ENCODE results near the gene CFAP100. TPM values are rescaled to one million over a fixed set of nuclear protein-coding genes. Genes with fewer than 3 reads are reported as not detected.

Gene CFAP100
- total RNA-seq, 1 donor from 2014 or later: not detected

GRCh38 chr3:126347543-126348161 is 47.1 kb upstream of the CFAP100 start:
- no peaks in the 10 kb centered on the region for H3K36me3 Mint-ChIP-seq (ENCODE audit: low read depth, unreplicated experiment)
- peaks cover 7% of the 10 kb centered on the region for H3K27me3 Mint-ChIP-seq (ENCODE audit: unreplicated experiment)
- no peaks in the 10 kb centered on the region for H3K4me1 Mint-ChIP-seq (ENCODE audit: unreplicated experiment)
- DNase-seq (ENCODE audit: low spot score): peak; percentile 2
- H3K9me3 Mint-ChIP-seq (ENCODE audit: unreplicated experiment): no peaks in the 10 kb centered on the region
- no peak for TF ChIP-seq CTCF (IDR thresholded peaks at IDR 0.05; ENCODE audit: unreplicated experiment)
- no peak overlapping the region for H3K4me3 Mint-ChIP-seq (ENCODE audit: unreplicated experiment)
- no peak overlapping the region for H3K27ac Mint-ChIP-seq (ENCODE audit: unreplicated experiment)

- Mint-ChIP-seq H3K27me3 (ENCODE audit: unreplicated experiment) (peaks cover 7% of the 10 kb centered on the region), H3K9me3 (ENCODE audit: unreplicated experiment) (no peaks in the 10 kb centered on the region), H3K27ac (ENCODE audit: unreplicated experiment) (no peak overlapping the region), H3K36me3 (ENCODE audit: low read depth, unreplicated experiment) (no peaks in the 10 kb centered on the region), H3K4me3 (ENCODE audit: unreplicated experiment) (no peak overlapping the region), H3K4me1 (ENCODE audit: unreplicated experiment) (no peaks in the 10 kb centered on the region)
- peak; percentile 30 for TF ChIP-seq CTCF (IDR thresholded peaks at IDR 0.05; ENCODE audit: unreplicated experiment)
- no peak for DNase-seq (ENCODE audit: low spot score)
Measured at GRCh38 chr3:126348308-126348920, 46.3 kb upstream of the CFAP100 start.

- H3K27me3 Mint-ChIP-seq (ENCODE audit: unreplicated experiment): peaks cover 7% of the 10 kb centered on the region
- H3K4me3 Mint-ChIP-seq (ENCODE audit: unreplicated experiment): no peak overlapping the region
- H3K9me3 Mint-ChIP-seq (ENCODE audit: unreplicated experiment): no peaks in the 10 kb centered on the region
- no peaks in the 10 kb centered on the region for H3K4me1 Mint-ChIP-seq (ENCODE audit: unreplicated experiment)
- no peak for DNase-seq (ENCODE audit: low spot score)
- no peaks in the 10 kb centered on the region for H3K36me3 Mint-ChIP-seq (ENCODE audit: low read depth, unreplicated experiment)
- TF ChIP-seq CTCF (IDR thresholded peaks at IDR 0.05; ENCODE audit: unreplicated experiment): no peak
- H3K27ac Mint-ChIP-seq (ENCODE audit: unreplicated experiment): no peak overlapping the region
Measured at GRCh38 chr3:126349071-126349470, 45.6 kb upstream of the CFAP100 start.

GRCh38 chr3:126349611-126350501 is 44.9 kb upstream of the CFAP100 start:
- TF ChIP-seq CTCF (IDR thresholded peaks at IDR 0.05; ENCODE audit: unreplicated experiment): no peak
- H3K27ac Mint-ChIP-seq (ENCODE audit: unreplicated experiment): no peak overlapping the region
- H3K4me3 Mint-ChIP-seq (ENCODE audit: unreplicated experiment): no peak overlapping the region
- H3K36me3 Mint-ChIP-seq (ENCODE audit: low read depth, unreplicated experiment): no peaks in the 10 kb centered on the region
- peaks cover 7% of the 10 kb centered on the region for H3K27me3 Mint-ChIP-seq (ENCODE audit: unreplicated experiment)
- H3K4me1 Mint-ChIP-seq (ENCODE audit: unreplicated experiment): no peaks in the 10 kb centered on the region
- DNase-seq (ENCODE audit: low spot score): no peak
- no peaks in the 10 kb centered on the region for H3K9me3 Mint-ChIP-seq (ENCODE audit: unreplicated experiment)

All from endothelial cell (in vitro differentiated cells).